Mucosa of descending colon (tissue), 3 donors: ENCODE measurements around the gene TMEM63A. TPM values are rescaled to one million over a fixed set of nuclear protein-coding genes. Genes with fewer than 3 reads are reported as not detected.
A peak's percentile ranks its signal among the peaks of the same experiment; 100 is the strongest.

ENCODE experiments used
- ATAC-seq: fragments of 200-7000 bp; cut with Tn5 transposase; one replicate; pipeline ENCODE4 v1.9.1; 2020; ENCODE audit warnings: mild to moderate bottlenecking, moderate library complexity
- DNase-seq, 3 donors: peaks; one replicate each; pipeline ENCODE4 v3.0.0-alpha.2; 2020
- H3K36me3 ChIP-seq: fragments of 200-600 bp; one replicate; pipeline ENCODE4 v1.8.0; 2021; ENCODE audit warnings: low read depth, mild to moderate bottlenecking
- H3K4me1 ChIP-seq: fragments of 200-600 bp; one replicate; pipeline ENCODE4 v1.8.0; 2021; ENCODE audit warnings: low read depth, mild to moderate bottlenecking
- H3K4me3 ChIP-seq: fragments of 200-600 bp; one replicate; pipeline ENCODE4 v1.8.0; 2021; ENCODE audit warnings: mild to moderate bottlenecking
- H3K9me3 ChIP-seq: fragments of 200-600 bp; one replicate; pipeline ENCODE4 v1.8.0; 2021; ENCODE audit warnings: mild to moderate bottlenecking
- CTCF ChIP-seq: fragments of 200-600 bp; IDR thresholded peaks from one replicate; pipeline ENCODE4 v1.8.0; 2022; ENCODE audit warnings: antibody characterized with exemption, mild to moderate bottlenecking
- intact Hi-C, 2 donors: fragments of 100-400 bp; cut with DNase I in 1 of 2; cut with micrococcal nuclease in 1 of 2; formaldehyde crosslinking; loops; one replicate each; pipeline versions ENCODE4 v1.11.0 to v1.11.1; 2022; cut with DNase I, micrococcal nuclease
- total RNA-seq, 3 donors: library from RNA; stranded (reverse); fragmentation: NEBNext Ultra II Directional in 2 of 3; extraction: Animal tissue kit (Norgen Biotek cat#: 25700) in 2 of 3; gene quantifications; one replicate each; pipeline versions ENCODE4 v1.2.1 to v1.2.4, GENCODE V29; 2021 to 2023
- donor health status: DM: no; HTN: no; CAD: no; lungs with moderate emphysema.
- donor health status: DM: no; HTN: no; CAD: no.
- donor health status: DM: no; HTN: yes; CAD: no.

The TMEM63A gene
- total RNA-seq, 3 donors from 2014 or later, result 115 to 192 (median 147) TPM

- ATAC-seq (peak; percentile 46), DNase-seq (peak in 1 of 3 donors; percentile 50)
- Histone ChIP-seq H3K9me3 (no peaks in the 10 kb centered on the region), H3K4me1 (no peaks in the 10 kb centered on the region), H3K4me3 (no peak overlapping the region), H3K36me3 (peaks cover 3% of the 10 kb centered on the region)
- intact Hi-C loops, result no loop called here
- no peak for TF ChIP-seq CTCF
Observed at GRCh38 chr1:225866061-225866837, 15.9 kb downstream of the TMEM63A start.

GRCh38 chr1:225865514-225865913 is 16.7 kb downstream of the TMEM63A start:
- H3K4me3 ChIP-seq, result no peak overlapping the region
- DNase-seq (peak in 1 of 3 donors; percentile 49), ATAC-seq (peak; percentile 26)
- no peaks in the 10 kb centered on the region for H3K4me1 ChIP-seq
- H3K36me3 ChIP-seq, result peaks cover 3% of the 10 kb centered on the region
- intact Hi-C loops, result no loop called here
- no peak for TF ChIP-seq CTCF
- no peaks in the 10 kb centered on the region for H3K9me3 ChIP-seq

- no peak overlapping the region for H3K4me3 ChIP-seq
- no peaks in the 10 kb centered on the region for H3K9me3 ChIP-seq
- ATAC-seq, result no peak
- DNase-seq, result peak in 1 of 3 donors; percentile 10
- H3K36me3 ChIP-seq, result no peaks in the 10 kb centered on the region
- no peaks in the 10 kb centered on the region for H3K4me1 ChIP-seq
- no peak for TF ChIP-seq CTCF
- intact Hi-C loops, result no loop called here
Observed at GRCh38 chr1:225863167-225863566, 19.0 kb downstream of the TMEM63A start.

GRCh38 chr1:225862581-225862950 is 19.6 kb downstream of the TMEM63A start:
- intact Hi-C loops, result no loop called here
- no peaks in the 10 kb centered on the region for H3K9me3 ChIP-seq
- TF ChIP-seq CTCF, result no peak
- no peaks in the 10 kb centered on the region for H3K4me1 ChIP-seq
- H3K4me3 ChIP-seq, result no peak overlapping the region
- no peaks in the 10 kb centered on the region for H3K36me3 ChIP-seq
- DNase-seq (peak in 1 of 3 donors; percentile 43), ATAC-seq (no peak)

GRCh38 chr1:225861834-225862580 is 20.2 kb downstream of the TMEM63A start:
- Histone ChIP-seq H3K4me1 (no peaks in the 10 kb centered on the region), H3K9me3 (no peaks in the 10 kb centered on the region), H3K36me3 (no peaks in the 10 kb centered on the region), H3K4me3 (no peak overlapping the region)
- no peak for TF ChIP-seq CTCF
- intact Hi-C loops, result no loop called here
- DNase-seq, result peak in 1 of 3 donors; percentile 39
- no peak for ATAC-seq
